Effector memory CD8-positive, alpha-beta T cell (primary cell): ENCODE data around the gene GNB1.
"Not testable (repeated sequence)": the region's sequence is repeated elsewhere in the genome, so short reads cannot be mapped to it uniquely, and the experiment has no call there.

Experiments
- ATAC-seq: fragments of 150-1000 bp; cut with Tn5 transposase; replicated peaks from 2 replicates; pipeline ENCODE4 v1.10.0; 2021; ENCODE audit warnings: mild to moderate bottlenecking, moderate library complexity
- DNase-seq, 3 experiments: peaks; one replicate each; pipeline ENCODE4 v3.0.0; 2021
- H3K27ac Mint-ChIP-seq, 2 donors: one replicate each; pipeline ENCODE4 v1.8.0; 2022; ENCODE audit warnings: mild to moderate bottlenecking in 2 of 2, mixed read lengths in 2 of 2, moderate library complexity in 2 of 2
- H3K27me3 Mint-ChIP-seq, 2 donors: one replicate each; pipeline ENCODE4 v1.8.0; 2022; ENCODE audit warnings: mixed read lengths in 2 of 2
- H3K36me3 Mint-ChIP-seq: one replicate; pipeline ENCODE4 v1.8.0; 2022; ENCODE audit warnings: mild to moderate bottlenecking, moderate library complexity, mixed read lengths; ENCODE audit not compliant: insufficient read depth
- H3K4me1 Mint-ChIP-seq, 2 donors: one replicate each; pipeline ENCODE4 v1.8.0; 2022; ENCODE audit warnings: low read depth in 2 of 2, mixed read lengths in 2 of 2
- H3K4me3 Mint-ChIP-seq, 2 donors: one replicate each; pipeline ENCODE4 v1.8.0; 2022; ENCODE audit warnings: mild to moderate bottlenecking in 2 of 2, mixed read lengths in 2 of 2, moderate library complexity in 2 of 2
- H3K9me3 Mint-ChIP-seq, 2 donors: one replicate each; pipeline ENCODE4 v1.8.0; 2022; ENCODE audit warnings: mixed read lengths in 2 of 2

GNB1 gene

GRCh38 chr1:1895060-1895418 is 4.2 kb upstream of the GNB1 start:
- H3K36me3 Mint-ChIP-seq: peaks cover 11% of the 10 kb centered on the region
- DNase-seq: no peak
- no peak for ATAC-seq
- H3K27ac Mint-ChIP-seq: peak overlapping the region in 1 of 2 donors; percentile 84
- H3K9me3 Mint-ChIP-seq: no peaks in the 10 kb centered on the region
- H3K27me3 Mint-ChIP-seq: peaks cover 9 to 20% of the 10 kb centered on the region in 2 donors
- H3K4me3 Mint-ChIP-seq: peak overlapping the region in 1 of 2 donors; percentile 68
- peaks cover 22 to 25% of the 10 kb centered on the region in 2 donors for H3K4me1 Mint-ChIP-seq

- Mint-ChIP-seq H3K4me3 (peak overlapping the region in 1 of 2 donors; percentile 68), H3K36me3 (peaks cover 14% of the 10 kb centered on the region), H3K9me3 (no peaks in the 10 kb centered on the region), H3K4me1 (peaks cover 22 to 25% of the 10 kb centered on the region in 2 donors), H3K27ac (peak overlapping the region in 1 of 2 donors; percentile 84), H3K27me3 (peaks cover 9 to 20% of the 10 kb centered on the region in 2 donors)
- DNase-seq (no peak), ATAC-seq (no peak)
These were observed 3.6 kb upstream of the GNB1 start for GRCh38 chr1:1894354-1895059.

GRCh38 chr1:1893997-1894353 is 3.1 kb upstream of the GNB1 start:
- H3K4me1 Mint-ChIP-seq: peaks cover 24 to 29% of the 10 kb centered on the region in 2 donors

GRCh38 chr1:1893291-1893985 is 2.6 kb upstream of the GNB1 start:
- ATAC-seq (no peak), DNase-seq (no peak)
- peaks cover 25% of the 10 kb centered on the region for H3K36me3 Mint-ChIP-seq
- H3K9me3 Mint-ChIP-seq: no peaks in the 10 kb centered on the region
- H3K27ac Mint-ChIP-seq: peak overlapping the region in 1 of 2 donors; percentile 84
- H3K27me3 Mint-ChIP-seq: peaks cover 9 to 20% of the 10 kb centered on the region in 2 donors
- peak overlapping the region; percentile 87 to 92 for H3K4me3 Mint-ChIP-seq
- H3K4me1 Mint-ChIP-seq: peaks cover 29 to 34% of the 10 kb centered on the region in 2 donors

More at GRCh38 chr1:1893997-1894353, 3.1 kb upstream of the GNB1 start:
- Mint-ChIP-seq H3K27ac (peak overlapping the region in 1 of 2 donors; percentile 84), H3K27me3 (peaks cover 9 to 20% of the 10 kb centered on the region in 2 donors), H3K4me3 (no peak overlapping the region), H3K9me3 (no peaks in the 10 kb centered on the region), H3K36me3 (peaks cover 19% of the 10 kb centered on the region)
- DNase-seq (no peak), ATAC-seq (no peak)

GRCh38 chr1:1892763-1893120 is 1.9 kb upstream of the GNB1 start:
- ATAC-seq (no peak), DNase-seq (no peak)
- Mint-ChIP-seq H3K27me3 (peaks cover 9 to 20% of the 10 kb centered on the region in 2 donors), H3K4me3 (peak overlapping the region; percentile 87 to 92), H3K9me3 (no peaks in the 10 kb centered on the region), H3K4me1 (peaks cover 33 to 41% of the 10 kb centered on the region in 2 donors), H3K36me3 (peaks cover 32% of the 10 kb centered on the region), H3K27ac (peak overlapping the region; percentile 91 to 95)

- peaks cover 9 to 20% of the 10 kb centered on the region in 2 donors for H3K27me3 Mint-ChIP-seq
- peaks cover 33% of the 10 kb centered on the region for H3K36me3 Mint-ChIP-seq
- no peak for DNase-seq
- H3K4me1 Mint-ChIP-seq: peaks cover 36 to 46% of the 10 kb centered on the region in 2 donors
- H3K9me3 Mint-ChIP-seq: no peaks in the 10 kb centered on the region
- no peak for ATAC-seq
- H3K27ac Mint-ChIP-seq: peak overlapping the region; percentile 91 to 95
- H3K4me3 Mint-ChIP-seq: peak overlapping the region; percentile 87 to 92
These were observed 1.3 kb upstream of the GNB1 start for GRCh38 chr1:1892079-1892762.

DNA sequence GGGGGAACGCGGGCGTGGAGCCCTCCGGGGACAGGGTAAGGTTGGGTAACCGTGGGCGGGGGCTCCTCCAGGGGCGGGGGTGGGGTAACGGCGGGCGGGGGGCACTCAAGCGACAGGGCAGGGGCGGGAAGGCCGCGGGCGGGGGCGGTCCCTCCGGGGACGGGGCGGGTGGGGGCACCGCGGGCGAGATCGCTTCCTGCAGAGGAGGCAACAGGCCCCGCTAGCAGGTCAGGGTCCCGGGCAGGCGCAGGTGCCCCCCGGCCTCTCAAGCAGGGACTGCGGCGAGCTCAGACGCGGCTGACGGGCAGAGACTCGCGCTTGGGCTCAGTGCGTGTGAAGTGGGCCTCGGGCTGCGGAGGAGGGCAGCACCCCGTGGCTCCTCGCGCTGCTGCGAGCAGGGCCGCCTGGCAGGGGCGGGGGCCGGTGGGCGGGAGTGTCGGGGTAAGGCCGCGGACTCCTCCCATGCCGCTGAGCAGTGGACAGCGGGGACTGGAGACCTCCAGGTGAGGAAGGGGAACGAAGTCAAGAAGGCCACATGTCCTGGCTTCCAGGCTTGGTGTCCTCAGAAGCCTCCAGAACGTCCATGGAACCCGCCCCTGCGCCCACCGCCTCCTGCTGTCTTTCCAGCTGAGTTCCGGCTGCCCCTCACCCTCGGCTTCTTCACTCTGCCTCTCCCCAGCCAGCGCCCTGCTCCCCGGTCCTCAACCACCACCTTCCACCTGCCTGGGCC is 627 bp upstream of the GNB1 start:
- peaks cover 40% of the 10 kb centered on the region for H3K36me3 Mint-ChIP-seq
- DNase-seq: peak in 2 of 3 experiments; percentile 37 to 49
- H3K27ac Mint-ChIP-seq: peak overlapping the region; percentile 91 to 95
- H3K4me1 Mint-ChIP-seq: peaks cover 40 to 51% of the 10 kb centered on the region in 2 donors
- H3K27me3 Mint-ChIP-seq: peaks cover 9 to 20% of the 10 kb centered on the region in 2 donors
- peak; percentile 52 for ATAC-seq
- H3K9me3 Mint-ChIP-seq: no peaks in the 10 kb centered on the region
- H3K4me3 Mint-ChIP-seq: peak overlapping the region; percentile 87 to 92

- Mint-ChIP-seq H3K4me3 (peak overlapping the region; percentile 73 to 77), H3K27ac (peak overlapping the region; percentile 49 to 88), H3K36me3 (peaks cover 52% of the 10 kb centered on the region), H3K4me1 (peaks cover 41 to 54% of the 10 kb centered on the region in 2 donors), H3K9me3 (no peaks in the 10 kb centered on the region), H3K27me3 (peaks cover 6 to 7% of the 10 kb centered on the region in 2 donors)
- ATAC-seq (peak; percentile 40), DNase-seq (peak; percentile 20 to 38 (median 33))
These were observed 911 bp downstream of the GNB1 start for GRCh38 chr1:1889847-1890505.

DNA sequence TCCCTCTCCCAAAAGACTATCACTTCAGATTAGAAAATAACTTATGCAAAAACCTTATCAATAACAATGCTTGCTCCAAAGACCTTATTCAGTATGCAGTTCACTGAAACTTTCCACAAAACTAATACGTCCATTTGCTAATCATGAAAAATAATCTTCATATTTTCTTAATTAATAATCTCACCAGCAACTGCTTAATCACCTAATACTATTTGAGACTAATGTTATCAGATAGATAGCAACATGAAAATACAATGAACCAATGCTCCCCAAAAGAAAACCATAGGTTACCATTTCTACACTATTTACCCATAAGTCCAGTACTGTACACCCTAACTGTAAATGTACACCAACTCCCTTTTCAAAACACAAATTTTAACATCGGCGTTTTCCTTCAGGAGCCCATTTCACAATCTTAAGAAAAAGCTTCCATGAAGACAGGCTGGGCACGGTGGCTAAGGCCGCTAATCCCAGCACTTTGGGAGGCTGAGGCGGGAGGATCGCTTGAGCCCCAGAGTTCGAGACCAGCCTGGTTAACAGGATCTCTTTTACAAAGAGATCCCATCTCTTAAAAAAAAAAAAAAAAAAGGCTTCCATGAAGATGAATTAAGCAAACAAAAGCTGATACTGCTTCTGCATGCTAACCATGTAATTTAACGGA is 1.7 kb downstream of the GNB1 start:
- ATAC-seq (no peak), DNase-seq (no peak)
- Mint-ChIP-seq H3K36me3 (peaks cover 60% of the 10 kb centered on the region), H3K4me3 (peak overlapping the region; percentile 73 to 77), H3K4me1 (peaks cover 39 to 49% of the 10 kb centered on the region in 2 donors), H3K27ac (peak overlapping the region; percentile 49 to 88), H3K27me3 (no peaks in the 10 kb centered on the region), H3K9me3 (no peaks in the 10 kb centered on the region)

DNA sequence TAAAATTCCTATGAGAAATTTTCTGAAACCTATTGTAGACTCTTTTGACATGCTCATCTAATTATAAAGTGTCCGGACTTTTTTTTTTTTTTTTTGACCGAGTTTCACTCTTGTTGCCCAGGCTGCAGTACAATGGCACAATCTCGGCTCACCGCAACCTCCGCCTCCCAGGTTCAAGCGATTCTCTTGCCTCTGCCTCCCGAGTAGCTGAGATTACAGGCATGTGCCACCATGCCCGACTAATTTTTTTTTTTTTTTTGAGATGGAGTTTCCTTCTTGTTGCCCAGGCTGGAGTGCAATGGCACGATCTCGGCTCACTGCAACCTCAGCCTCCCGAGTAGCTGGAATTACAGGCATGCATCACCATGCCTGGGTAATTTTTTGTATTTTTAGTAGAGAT is 7.0 kb downstream of the GNB1 start:
- H3K27ac Mint-ChIP-seq: peak overlapping the region; percentile 71 to 85
- H3K4me3 Mint-ChIP-seq: peak overlapping the region; percentile 50 to 74
- not testable (repeated sequence) for H3K9me3 Mint-ChIP-seq, DNase-seq, H3K27me3 Mint-ChIP-seq
- peaks cover 55 to 67% of the 10 kb centered on the region in 2 donors for H3K4me1 Mint-ChIP-seq
- peaks cover 88% of the 10 kb centered on the region for H3K36me3 Mint-ChIP-seq
- peak; percentile 11 for ATAC-seq

DNA sequence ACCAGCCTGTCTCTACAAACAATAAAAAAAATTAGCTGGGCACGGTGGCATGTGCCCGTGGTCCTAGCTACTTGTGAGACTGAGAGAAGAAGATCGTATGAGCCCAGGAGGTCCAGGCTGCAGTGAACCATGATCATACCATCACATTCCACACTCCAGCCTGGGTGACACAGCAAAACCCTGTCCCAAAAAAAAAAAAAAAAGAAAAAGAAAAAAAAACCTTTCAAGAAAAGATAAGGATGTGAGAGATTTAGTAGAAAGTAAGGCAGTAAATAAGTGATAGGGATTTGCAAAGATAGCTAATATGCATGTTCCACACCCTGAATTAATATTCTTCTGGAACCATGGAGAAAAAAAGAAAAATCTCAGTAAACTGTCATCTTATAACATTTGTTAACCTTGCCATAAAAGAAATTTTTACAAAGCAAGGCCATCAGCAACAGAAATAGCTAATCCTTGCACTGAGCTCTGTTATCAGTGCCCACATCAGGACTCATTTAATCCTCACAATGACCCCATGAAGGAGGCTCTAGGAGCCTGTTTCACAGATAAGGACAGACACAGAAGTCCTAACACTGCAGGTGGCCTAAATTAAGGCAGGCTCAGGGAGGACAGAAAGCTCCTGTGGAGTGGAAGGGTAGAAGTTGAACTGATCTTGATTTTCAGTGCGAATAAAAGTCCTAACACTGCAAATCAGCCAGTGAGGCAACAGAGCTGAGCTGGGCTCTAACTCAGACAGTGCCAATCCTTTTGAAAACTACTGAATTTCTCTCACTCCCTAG is 7.6 kb downstream of the GNB1 start:
- Mint-ChIP-seq H3K36me3 (peaks cover 88% of the 10 kb centered on the region), H3K27ac (peak overlapping the region in 1 of 2 donors; percentile 85), H3K9me3 (no peaks in the 10 kb centered on the region), H3K4me1 (peaks cover 55 to 67% of the 10 kb centered on the region in 2 donors), H3K4me3 (peak overlapping the region; percentile 50 to 74), H3K27me3 (no peaks in the 10 kb centered on the region)
- ATAC-seq (peak; percentile 35), DNase-seq (no peak)
